IMR-90 (cell line): Measurements from ENCODE around the gene SSU72. TPM values are rescaled to one million over a fixed set of nuclear protein-coding genes. Genes with fewer than 3 reads are reported as not detected.

Experiments used
- ATAC-seq: fragments of 200-7000 bp; cut with Tn5 transposase; 2 replicates; pipeline ENCODE4 v1.9.1; 2020; ENCODE audit warnings: low read depth, mild to moderate bottlenecking, moderate library complexity
- BruUV-seq: library from RNA; stranded (reverse); fragments of 400-500 nt; replicated peaks from 2 replicates; lab custom pipeline; 2021; lab: Mats Ljungman, UMichigan
- CTCF ChIA-PET: fragments of 300-600 bp; formaldehyde crosslinking; extraction: SDS; loops from one replicate; lab custom pipeline; 2021; ENCODE audit warnings: antibody characterized with exemption; lab: Yijun Ruan, JAX
- POLR2A ChIA-PET: fragments of 300-600 bp; sonication (Branson Sonifier 250); formaldehyde crosslinking; loops from one replicate; lab custom pipeline; 2022; ENCODE audit warnings: antibody characterized with exemption; ENCODE audit not compliant: unreplicated experiment; lab: Charles Lee
- DNase-seq: peaks from one replicate; pipeline ENCODE4 v3.0.0; 2013
- H2AFZ ChIP-seq: replicated peaks from 2 replicates; pipeline ENCODE3; 2013; ENCODE audit warnings: low read length, mild to moderate bottlenecking; ENCODE audit not compliant: poor library complexity
- H2AK5ac ChIP-seq: 2 replicates; pipeline ENCODE4 v1.6.1; 2013; ENCODE audit warnings: low read depth, low read length, inconsistent platforms
- H2AK9ac ChIP-seq: replicated peaks from 2 replicates; pipeline ENCODE3; 2013; ENCODE audit warnings: mild to moderate bottlenecking, low read depth, low read length, moderate library complexity; ENCODE audit not compliant: poor library complexity
- H2BK120ac ChIP-seq: 2 replicates; pipeline ENCODE4 v1.6.1; 2013; ENCODE audit warnings: low read depth, low read length, inconsistent platforms
- H2BK15ac ChIP-seq: 3 replicates; pipeline ENCODE4 v1.6.1; 2013; ENCODE audit warnings: low read depth, low read length, inconsistent platforms
- H2BK20ac ChIP-seq: 2 replicates; pipeline ENCODE4 v1.6.1; 2013; ENCODE audit warnings: low read depth, mild to moderate bottlenecking, inconsistent platforms, low read length, moderate library complexity
- H2BK5ac ChIP-seq: 2 replicates; pipeline ENCODE4 v1.6.1; 2013; ENCODE audit warnings: mild to moderate bottlenecking, low read depth, low read length, inconsistent platforms; ENCODE audit not compliant: poor library complexity, severe bottlenecking
- H3K14ac ChIP-seq: replicated peaks from 2 replicates; pipeline ENCODE4 v1.6.1; 2013; ENCODE audit warnings: low read depth, low read length, inconsistent platforms
- H3K18ac ChIP-seq: 2 replicates; pipeline ENCODE4 v1.6.1; 2013; ENCODE audit warnings: low read depth, low read length, control low read depth
- H3K23ac ChIP-seq: 2 replicates; pipeline ENCODE4 v1.6.1; 2013; ENCODE audit warnings: low read depth, low read length, inconsistent platforms
- H3K27ac ChIP-seq: 2 replicates; pipeline ENCODE4 v1.5.1; 2013; ENCODE audit warnings: mild to moderate bottlenecking, control low read depth, low read length; ENCODE audit not compliant: insufficient read depth
- H3K27me3 ChIP-seq: 2 replicates; pipeline ENCODE4 v1.6.1; 2013; ENCODE audit warnings: low read length; ENCODE audit not compliant: control insufficient read depth, insufficient read depth
- H3K36me3 ChIP-seq: 2 replicates; pipeline ENCODE4 v1.6.1; 2013; ENCODE audit warnings: low read length, mixed read lengths; ENCODE audit not compliant: control insufficient read depth, insufficient read depth
- H3K4ac ChIP-seq: 2 replicates; pipeline ENCODE4 v1.6.1; 2013; ENCODE audit warnings: low read depth, low read length, inconsistent platforms
- H3K4me1 ChIP-seq: 2 replicates; pipeline ENCODE4 v1.6.1; 2013; ENCODE audit warnings: low read length, mixed read lengths; ENCODE audit not compliant: control insufficient read depth, insufficient read depth
- H3K4me2 ChIP-seq: 2 replicates; pipeline ENCODE4 v1.6.1; 2013; ENCODE audit warnings: low read depth, mild to moderate bottlenecking, control low read depth, low read length, moderate library complexity
- H3K4me3 ChIP-seq: 2 replicates; pipeline ENCODE4 v1.5.1; 2013; ENCODE audit warnings: low read depth, mild to moderate bottlenecking, control low read depth, low read length, moderate library complexity; ENCODE audit not compliant: insufficient read depth
- H3K56ac ChIP-seq: 2 replicates; pipeline ENCODE4 v1.6.1; 2013; ENCODE audit warnings: low read length, inconsistent platforms; ENCODE audit not compliant: insufficient read depth; ENCODE audit errors: extremely low read depth
- H3K79me1 ChIP-seq, 2 experiments: 2 replicates each; pipeline ENCODE4 v1.6.1; 2013; ENCODE audit warnings: low read length in 2 of 2, inconsistent platforms in 1 of 2, low read depth in 1 of 2
- H3K9ac ChIP-seq: 2 replicates; pipeline ENCODE4 v1.6.1; 2013; ENCODE audit warnings: low read depth, low read length, control low read depth
- H3K9me1 ChIP-seq: 2 replicates; pipeline ENCODE4 v1.6.1; 2013; ENCODE audit warnings: low read length, inconsistent platforms; ENCODE audit not compliant: insufficient read depth
- H3K9me3 ChIP-seq: 2 replicates; pipeline ENCODE4 v1.6.1; 2013; ENCODE audit warnings: low read length; ENCODE audit not compliant: control insufficient read depth, insufficient read depth
- H4K20me1 ChIP-seq: 2 replicates; pipeline ENCODE4 v1.6.1; 2013; ENCODE audit warnings: low read length, inconsistent platforms; ENCODE audit not compliant: insufficient read depth
- H4K5ac ChIP-seq: 2 replicates; pipeline ENCODE4 v1.6.1; 2013; ENCODE audit warnings: mild to moderate bottlenecking, low read depth, low read length, control low read depth
- H4K8ac ChIP-seq, 2 experiments: 2 replicates each; pipeline ENCODE4 v1.6.1; 2013; ENCODE audit warnings: low read depth in 2 of 2, low read length in 2 of 2, control low read depth in 1 of 2, inconsistent platforms in 1 of 2
- H4K91ac ChIP-seq: 2 replicates; pipeline ENCODE4 v1.6.1; 2013; ENCODE audit warnings: low read depth, low read length, inconsistent platforms; ENCODE audit not compliant: insufficient read depth
- CEBPB ChIP-seq: IDR thresholded peaks from 2 replicates; pipeline ENCODE4 v1.6.1; 2012; ENCODE audit warnings: low read depth, low read length, improper control_type of control experiment
- CHD1 ChIP-seq: IDR thresholded peaks from 2 replicates; pipeline ENCODE4 v1.6.1; 2012; ENCODE audit warnings: low read depth, low read length, improper control_type of control experiment
- CTCF ChIP-seq: conservative IDR thresholded peaks from 2 replicates; pipeline ENCODE4 v1.5.1; 2012; ENCODE audit warnings: mild to moderate bottlenecking, low read depth, low read length, improper control_type of control experiment
- MAFK ChIP-seq: IDR thresholded peaks from 2 replicates; pipeline ENCODE4 v1.6.1; 2012; ENCODE audit warnings: low read depth, low read length, improper control_type of control experiment
- NFE2L2 ChIP-seq: fragments of 150-350 bp; IDR thresholded peaks from 2 replicates; pipeline ENCODE4 v1.6.1; 2016; ENCODE audit warnings: low read depth, mild to moderate bottlenecking, low read length
- RAD21 ChIP-seq: IDR thresholded peaks from 2 replicates; pipeline ENCODE4 v1.6.1; 2012; ENCODE audit warnings: low read length, improper control_type of control experiment
- USF2 ChIP-seq: fragments of 150-350 bp; IDR thresholded peaks from 2 replicates; pipeline ENCODE4 v1.6.1; 2017; ENCODE audit warnings: mild to moderate bottlenecking, antibody characterized with exemption, low read length, low read depth
- WGBS, 2 experiments: methylation state at CpG; one replicate each; pipeline versions ENCODE4 v1.1.5 to v1.1.7; 2013; ENCODE audit warnings: missing lambda C conversion rate in 2 of 2; ENCODE audit not compliant: insufficient read length in 1 of 2; ENCODE audit errors: extremely low coverage in 2 of 2; 5-methylcytosine and 5-hydroxymethylcytosine counted together
- dilution Hi-C: fragments of 300-500 bp; cut with HindIII; formaldehyde crosslinking; loops from one replicate; pipeline ENCODE4 v1.14.3; 2018; ENCODE audit warnings: low sequenced_read_pairs; ENCODE audit not compliant: unreplicated experiment
- in situ Hi-C: fragments of 300-500 bp; cut with MboI; formaldehyde crosslinking; loops from 3 replicates; pipeline ENCODE4 v1.14.3; 2019; ENCODE audit warnings: low sequenced_read_pairs, inconsistent platforms, mixed read lengths
- intact Hi-C: fragments of 100-400 bp; cut with micrococcal nuclease; formaldehyde crosslinking; loops from 2 replicates; pipeline ENCODE4 v1.10.0; 2022
- polyA plus RNA-seq, 3 experiments: library from polyadenylated mRNA; depleted of rRNA; stranded (reverse); fragments of >200 nt; gene quantifications; 2 replicates each; pipeline ENCODE4 v1.2.3, GENCODE V29; 2012; ENCODE audit warnings: low replicate concordance in 1 of 3
- total RNA-seq: library from RNA; depleted of rRNA; stranded (reverse); fragments of >200 nt; gene quantifications from 2 replicates; pipeline ENCODE4 v1.2.3, GENCODE V29; 2012

Gene SSU72
- total and polyA plus RNA-seq, 2 of the 4 experiments (the other 2 are of a cell fraction): 33.7 to 88.4 TPM

GRCh38 chr1:1541956-1542765, 32.5 kb downstream of the SSU72 start (continued):
- no peak for TF ChIP-seq NFE2L2

DNA sequence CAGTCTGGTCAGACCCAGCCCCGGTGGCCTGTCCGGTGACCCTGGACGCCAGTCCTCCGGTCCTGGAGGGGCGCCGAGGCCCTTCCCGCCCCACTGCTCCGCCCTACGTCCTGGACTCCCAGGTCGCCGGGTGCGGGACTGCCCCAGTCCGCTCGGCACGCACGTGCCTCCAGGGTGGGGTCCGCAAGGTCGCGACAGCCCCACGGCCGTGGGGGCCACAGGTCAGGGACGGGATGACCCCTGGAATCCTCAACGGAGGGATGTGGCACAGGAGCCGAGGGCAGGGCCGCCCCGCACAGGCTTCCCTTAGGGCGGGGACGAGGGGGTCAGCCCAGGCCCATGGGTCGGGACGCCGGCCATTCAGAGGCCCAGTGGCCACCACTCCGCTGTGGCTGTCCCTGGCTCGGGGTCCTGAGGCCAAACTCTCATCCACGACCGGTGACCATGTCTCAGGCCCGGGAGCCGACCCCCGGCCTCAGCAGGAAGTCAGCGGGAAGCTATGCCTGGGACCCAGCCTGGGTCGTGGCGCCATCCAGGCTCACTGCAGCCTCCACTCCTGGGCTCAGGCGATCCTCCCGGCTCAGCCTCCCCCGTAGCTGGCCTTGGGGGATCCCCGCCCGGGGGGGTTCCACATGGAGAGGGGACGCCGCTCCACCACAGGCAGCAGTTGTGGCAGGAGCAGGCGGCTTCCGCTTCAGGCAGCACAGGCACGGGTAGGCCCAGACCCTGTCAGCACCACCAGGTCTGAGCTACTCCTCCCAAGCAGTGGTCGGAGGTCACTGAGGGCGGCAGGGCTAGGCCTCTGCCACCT, 33.6 kb downstream of the SSU72 start:
- dilution Hi-C loops: no loop called here
- TF ChIP-seq MAFK (no peak), USF2 (no peak), CTCF (no peak), CHD1 (no peak), CEBPB (no peak), RAD21 (no peak)

More for the DNA sequence above, 33.6 kb downstream of the SSU72 start:
- Histone ChIP-seq H2BK5ac (peak overlapping the region; percentile 53), H3K9ac (peak overlapping the region; percentile 42; the same call in 1 of the 2 replicates), H2BK120ac (no peak overlapping the region), H3K27ac (peak overlapping the region; percentile 59), H2BK20ac (no peak overlapping the region), H4K20me1 (peaks cover 40% of the 10 kb centered on the region), H3K14ac (no peak overlapping the region), H2AK5ac (peak overlapping the region; percentile 90), H3K9me3 (no peaks in the 10 kb centered on the region), H3K4me3 (peak overlapping the region; percentile 99), H4K5ac (peak overlapping the region; percentile 35; the same call in 1 of the 2 replicates), H3K18ac (no peak overlapping the region; the same call in 1 of the 2 replicates), H3K4me2 (peak overlapping the region; percentile 72), H3K27me3 (no peaks in the 10 kb centered on the region), H2BK15ac (no peak overlapping the region), H3K56ac (no peak overlapping the region), H3K79me1 (peaks cover 10 to 59% of the 10 kb centered on the region in 2 experiments), H3K9me1 (peaks cover 17% of the 10 kb centered on the region), H2AFZ (peak overlapping the region; percentile 71), H3K23ac (no peak overlapping the region), H3K36me3 (peaks cover 34% of the 10 kb centered on the region), H4K91ac (peak overlapping the region; percentile 47; the same call in 1 of the 2 replicates), H4K8ac (peak overlapping the region in 1 of 2 experiments; percentile 65; a peak in 1 of 4 replicates), H3K4ac (peak overlapping the region; percentile 56), H3K4me1 (peaks cover 18% of the 10 kb centered on the region), H2AK9ac (peak overlapping the region; percentile 97)
- ChIA-PET CTCF (no interaction called here), POLR2A (no interaction called here)
- no peak for DNase-seq
- in situ Hi-C loops: no loop called here
- WGBS, 2 experiments: 62% methylated on average over 24 of the region's 53 CpGs; no CpG with 5 or more reads in 1 of the 2 experiments
- no TSS peak for BruUV-seq
- ATAC-seq: peak; percentile 0; the same call in 1 of the 2 replicates
- intact Hi-C loops: no loop called here
